Activated naive CD8-positive, alpha-beta T cell treated with anti-CD3 and anti-CD28 coated beads, Interleukin-2, amount 50 U/mL, for 24 hours (primary cell): Measurements from ENCODE around the gene PACSIN3.

Experiments
- ATAC-seq: fragments of 150-1000 bp; cut with Tn5 transposase; one replicate; pipeline ENCODE4 v1.10.0; 2021
- DNase-seq: peaks from one replicate; pipeline ENCODE4 v3.0.0; 2021
- H3K27ac Mint-ChIP-seq: one replicate; pipeline ENCODE4 v1.8.0; 2021; ENCODE audit warnings: mild to moderate bottlenecking, mixed read lengths
- H3K27me3 Mint-ChIP-seq: one replicate; pipeline ENCODE4 v1.8.0; 2021; ENCODE audit warnings: mixed read lengths
- H3K36me3 Mint-ChIP-seq: one replicate; pipeline ENCODE4 v1.8.0; 2021; ENCODE audit warnings: low read depth, mixed read lengths
- H3K4me1 Mint-ChIP-seq: one replicate; pipeline ENCODE4 v1.8.0; 2021; ENCODE audit warnings: mixed read lengths
- H3K4me3 Mint-ChIP-seq: one replicate; pipeline ENCODE4 v1.8.0; 2021; ENCODE audit warnings: mild to moderate bottlenecking, moderate library complexity, mixed read lengths
- H3K9me3 Mint-ChIP-seq: one replicate; pipeline ENCODE4 v1.8.0; 2021; ENCODE audit warnings: mixed read lengths

PACSIN3 gene

GRCh38 chr11:47136921-47137320, 49.3 kb downstream of the PACSIN3 start:
- Mint-ChIP-seq H3K36me3 (peaks cover 10% of the 10 kb centered on the region), H3K4me1 (no peaks in the 10 kb centered on the region), H3K27ac (no peak overlapping the region), H3K4me3 (no peak overlapping the region), H3K9me3 (no peaks in the 10 kb centered on the region), H3K27me3 (no peaks in the 10 kb centered on the region)
- no peak for DNase-seq
- no peak for ATAC-seq

- H3K36me3 Mint-ChIP-seq = peaks cover 10% of the 10 kb centered on the region
- no peak overlapping the region for H3K4me3 Mint-ChIP-seq
- ATAC-seq (no peak), DNase-seq (no peak)
- H3K9me3 Mint-ChIP-seq = no peaks in the 10 kb centered on the region
- H3K27me3 Mint-ChIP-seq = no peaks in the 10 kb centered on the region
- no peak overlapping the region for H3K27ac Mint-ChIP-seq
- H3K4me1 Mint-ChIP-seq = no peaks in the 10 kb centered on the region
These were observed 49.9 kb downstream of the PACSIN3 start for GRCh38 chr11:47136327-47136726.

- no peaks in the 10 kb centered on the region for H3K4me1 Mint-ChIP-seq
These were observed 53.3 kb downstream of the PACSIN3 start for GRCh38 chr11:47132981-47133380.

GRCh38 chr11:47132490-47132889, 53.7 kb downstream of the PACSIN3 start:
- DNase-seq (no peak), ATAC-seq (no peak)
- H3K27me3 Mint-ChIP-seq = no peaks in the 10 kb centered on the region
- no peaks in the 10 kb centered on the region for H3K4me1 Mint-ChIP-seq
- H3K9me3 Mint-ChIP-seq = no peaks in the 10 kb centered on the region
- peaks cover under 1% of the 10 kb centered on the region for H3K36me3 Mint-ChIP-seq
- H3K27ac Mint-ChIP-seq = no peak overlapping the region
- H3K4me3 Mint-ChIP-seq = no peak overlapping the region

More at GRCh38 chr11:47132981-47133380, 53.3 kb downstream of the PACSIN3 start:
- DNase-seq (no peak), ATAC-seq (no peak)
- Mint-ChIP-seq H3K36me3 (peaks cover 5% of the 10 kb centered on the region), H3K27me3 (no peaks in the 10 kb centered on the region), H3K27ac (no peak overlapping the region), H3K9me3 (no peaks in the 10 kb centered on the region), H3K4me3 (no peak overlapping the region)

- Mint-ChIP-seq H3K4me3 (no peak overlapping the region), H3K27me3 (no peaks in the 10 kb centered on the region), H3K36me3 (no peaks in the 10 kb centered on the region), H3K4me1 (no peaks in the 10 kb centered on the region), H3K9me3 (no peaks in the 10 kb centered on the region), H3K27ac (no peak overlapping the region)
- ATAC-seq (no peak), DNase-seq (no peak)
These were observed 55.1 kb downstream of the PACSIN3 start for GRCh38 chr11:47131136-47131535.

- Mint-ChIP-seq H3K9me3 (no peaks in the 10 kb centered on the region), H3K4me3 (no peak overlapping the region), H3K27ac (no peak overlapping the region), H3K27me3 (no peaks in the 10 kb centered on the region), H3K4me1 (no peaks in the 10 kb centered on the region), H3K36me3 (no peaks in the 10 kb centered on the region)
- ATAC-seq = no peak
- no peak for DNase-seq
These were observed 55.7 kb downstream of the PACSIN3 start for GRCh38 chr11:47130543-47130942.
